Uterus (tissue), 2 donors: ENCODE data around the gene USP30.

Source experiments
- POLR2A ChIP-seq, 2 donors: fragments of 450-650 bp; IDR thresholded peaks; one replicate each; pipeline ENCODE4 v1.6.1; 2016; ENCODE audit warnings: antibody characterized with exemption in 2 of 2, mild to moderate bottlenecking in 1 of 2, moderate library complexity in 1 of 2
- TF ChIP-seq, protein P1 (sequence below), 4 experiments: fragments of 200-600 bp in 2 of 4; fragments of 450-650 bp in 2 of 4; sonication (generic) in 2 of 4; IDR thresholded peaks; one replicate each; pipeline ENCODE4 v1.5.1; 2016 to 2019; ENCODE audit warnings: antibody characterized with exemption in 4 of 4, mild to moderate bottlenecking in 2 of 4, moderate library complexity in 1 of 4

DNA sequence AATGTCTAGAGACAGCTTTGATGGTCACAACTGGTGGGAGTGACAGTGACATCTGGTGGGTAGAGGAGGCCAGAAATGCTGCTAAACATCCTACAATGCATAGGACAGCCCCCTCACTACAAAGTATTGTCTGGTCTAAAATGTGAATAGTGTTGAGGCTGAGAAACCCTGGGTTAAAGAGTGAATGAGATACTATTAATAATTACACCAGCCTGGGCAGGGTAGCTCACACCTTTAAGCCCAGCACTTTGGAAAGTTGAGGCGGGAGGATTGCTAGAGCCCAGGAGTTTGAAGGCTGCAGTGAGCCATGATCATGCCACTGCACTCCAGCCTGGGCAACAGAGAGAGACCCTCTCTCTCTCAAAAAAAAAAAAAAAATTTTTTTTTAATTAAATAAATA, 42.6 kb upstream of the USP30 start:
- TF ChIP-seq, protein P1, sequence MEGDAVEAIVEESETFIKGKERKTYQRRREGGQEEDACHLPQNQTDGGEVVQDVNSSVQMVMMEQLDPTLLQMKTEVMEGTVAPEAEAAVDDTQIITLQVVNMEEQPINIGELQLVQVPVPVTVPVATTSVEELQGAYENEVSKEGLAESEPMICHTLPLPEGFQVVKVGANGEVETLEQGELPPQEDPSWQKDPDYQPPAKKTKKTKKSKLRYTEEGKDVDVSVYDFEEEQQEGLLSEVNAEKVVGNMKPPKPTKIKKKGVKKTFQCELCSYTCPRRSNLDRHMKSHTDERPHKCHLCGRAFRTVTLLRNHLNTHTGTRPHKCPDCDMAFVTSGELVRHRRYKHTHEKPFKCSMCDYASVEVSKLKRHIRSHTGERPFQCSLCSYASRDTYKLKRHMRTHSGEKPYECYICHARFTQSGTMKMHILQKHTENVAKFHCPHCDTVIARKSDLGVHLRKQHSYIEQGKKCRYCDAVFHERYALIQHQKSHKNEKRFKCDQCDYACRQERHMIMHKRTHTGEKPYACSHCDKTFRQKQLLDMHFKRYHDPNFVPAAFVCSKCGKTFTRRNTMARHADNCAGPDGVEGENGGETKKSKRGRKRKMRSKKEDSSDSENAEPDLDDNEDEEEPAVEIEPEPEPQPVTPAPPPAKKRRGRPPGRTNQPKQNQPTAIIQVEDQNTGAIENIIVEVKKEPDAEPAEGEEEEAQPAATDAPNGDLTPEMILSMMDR (IDR thresholded peaks at IDR 0.05) = no peak
- no peak for TF ChIP-seq POLR2A (IDR thresholded peaks at IDR 0.05)
